ENCODE measurements around the gene VSIG10L2.

VSIG10L2 gene

DNA sequence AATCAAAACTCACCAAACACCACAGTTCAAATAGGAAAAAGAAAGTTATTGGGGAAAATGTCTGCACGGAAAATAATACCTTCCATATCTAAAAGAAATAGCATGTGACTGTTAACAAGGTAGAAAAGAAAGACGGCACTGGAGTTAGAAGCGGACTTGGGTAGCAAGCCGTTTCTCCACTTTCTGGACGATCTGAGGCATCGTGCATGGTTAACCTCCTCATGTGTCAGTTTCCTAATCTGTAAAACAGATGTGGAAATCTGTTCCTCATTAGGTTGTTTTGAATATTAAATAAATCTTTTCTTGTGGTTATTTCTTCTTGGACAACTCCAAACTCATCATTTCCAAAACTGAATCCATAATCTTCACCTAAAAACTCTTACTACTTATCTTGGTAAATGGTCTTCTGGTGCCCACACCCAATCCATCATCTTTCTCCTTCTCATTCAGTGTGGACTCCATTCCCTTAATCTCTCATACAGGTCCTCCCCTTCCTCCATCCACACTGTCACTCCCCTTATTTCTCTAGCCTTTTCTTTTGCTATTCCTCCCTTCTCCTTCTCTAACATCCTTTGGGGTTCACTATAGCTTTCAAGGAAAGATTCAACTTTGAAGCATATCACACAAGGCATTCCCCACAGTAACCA lies 53.5 kb downstream of the VSIG10L2 start:
- H3K4me3 ChIP-seq (replicated peaks; ENCODE audit: low read depth, low read length) = no peak overlapping the region
- DNase-seq (ENCODE audit: extremely low read depth, low read depth) = no peak
- TF ChIP-seq, protein P1, sequence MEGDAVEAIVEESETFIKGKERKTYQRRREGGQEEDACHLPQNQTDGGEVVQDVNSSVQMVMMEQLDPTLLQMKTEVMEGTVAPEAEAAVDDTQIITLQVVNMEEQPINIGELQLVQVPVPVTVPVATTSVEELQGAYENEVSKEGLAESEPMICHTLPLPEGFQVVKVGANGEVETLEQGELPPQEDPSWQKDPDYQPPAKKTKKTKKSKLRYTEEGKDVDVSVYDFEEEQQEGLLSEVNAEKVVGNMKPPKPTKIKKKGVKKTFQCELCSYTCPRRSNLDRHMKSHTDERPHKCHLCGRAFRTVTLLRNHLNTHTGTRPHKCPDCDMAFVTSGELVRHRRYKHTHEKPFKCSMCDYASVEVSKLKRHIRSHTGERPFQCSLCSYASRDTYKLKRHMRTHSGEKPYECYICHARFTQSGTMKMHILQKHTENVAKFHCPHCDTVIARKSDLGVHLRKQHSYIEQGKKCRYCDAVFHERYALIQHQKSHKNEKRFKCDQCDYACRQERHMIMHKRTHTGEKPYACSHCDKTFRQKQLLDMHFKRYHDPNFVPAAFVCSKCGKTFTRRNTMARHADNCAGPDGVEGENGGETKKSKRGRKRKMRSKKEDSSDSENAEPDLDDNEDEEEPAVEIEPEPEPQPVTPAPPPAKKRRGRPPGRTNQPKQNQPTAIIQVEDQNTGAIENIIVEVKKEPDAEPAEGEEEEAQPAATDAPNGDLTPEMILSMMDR (IDR thresholded peaks at IDR 0.05; ENCODE audit: low read depth, low read length, missing control alignments) = no peak

DNA sequence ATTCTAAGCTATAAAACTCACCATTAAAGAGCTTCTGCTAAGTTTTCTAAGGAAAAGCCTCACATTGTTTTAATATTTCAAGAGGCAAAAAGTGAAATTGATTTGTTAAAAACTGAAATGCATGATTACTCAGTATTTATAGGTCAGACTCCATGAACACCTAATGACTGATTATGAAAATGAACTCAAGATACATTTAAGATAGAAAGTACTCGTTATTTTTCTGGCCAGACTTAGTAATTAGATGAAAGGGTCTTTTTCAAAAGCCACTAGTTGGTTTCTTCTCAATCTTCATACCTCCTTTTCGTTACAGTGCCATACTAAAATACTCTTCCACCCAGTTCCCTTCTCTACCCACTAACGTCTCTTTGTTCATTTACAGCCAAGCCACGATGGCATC lies 56.3 kb downstream of the VSIG10L2 start:
- TF ChIP-seq, protein P1 (IDR thresholded peaks at IDR 0.05; ENCODE audit: low read depth, low read length, missing control alignments) = no peak
- H3K4me3 ChIP-seq (replicated peaks; ENCODE audit: low read depth, low read length) = no peak overlapping the region
- DNase-seq (ENCODE audit: extremely low read depth, low read depth) = no peak
